KOPT-K1 (cell line): Measurements from ENCODE around the gene HSBP1L1.

Experiments
- H3K27ac ChIP-seq: fragments of 200-600 bp; sonication (generic); 2 replicates; pipeline ENCODE4 v1.5.1; 2016; ENCODE audit warnings: antibody characterized with exemption, mild to moderate bottlenecking, low read depth, low read length; ENCODE audit not compliant: poor library complexity, severe bottlenecking
- H3K36me3 ChIP-seq: fragments of 200-600 bp; sonication (generic); 2 replicates; pipeline ENCODE4 v1.5.1; 2017; ENCODE audit warnings: antibody characterized with exemption, mild to moderate bottlenecking, low read length, moderate library complexity; ENCODE audit not compliant: insufficient read depth
- H3K9me3 ChIP-seq: fragments of 200-600 bp; sonication (generic); 2 replicates; pipeline ENCODE4 v1.5.1; 2017; ENCODE audit warnings: antibody characterized with exemption, low read length, mild to moderate bottlenecking; ENCODE audit not compliant: insufficient read depth, poor library complexity, severe bottlenecking

The HSBP1L1 gene

GRCh38 chr18:79924814-79925731, 39.4 kb upstream of the HSBP1L1 start:
- Histone ChIP-seq H3K9me3 (peaks cover 16% of the 10 kb centered on the region), H3K36me3 (peaks cover 37% of the 10 kb centered on the region; the same call in 1 of the 2 replicates), H3K27ac (no peak overlapping the region)

GRCh38 chr18:79926306-79926705, 38.1 kb upstream of the HSBP1L1 start:
- H3K27ac ChIP-seq, result no peak overlapping the region
- H3K36me3 ChIP-seq, result peaks cover 37% of the 10 kb centered on the region; the same call in 1 of the 2 replicates
- peaks cover 28% of the 10 kb centered on the region for H3K9me3 ChIP-seq

- Histone ChIP-seq H3K9me3 (peaks cover 34% of the 10 kb centered on the region), H3K36me3 (peaks cover 37% of the 10 kb centered on the region; the same call in 1 of the 2 replicates), H3K27ac (no peak overlapping the region)
Measured at GRCh38 chr18:79926715-79927606, 37.5 kb upstream of the HSBP1L1 start.

- Histone ChIP-seq H3K9me3 (peaks cover 44% of the 10 kb centered on the region), H3K36me3 (peaks cover 37% of the 10 kb centered on the region; the same call in 1 of the 2 replicates)
Measured at GRCh38 chr18:79927607-79928562, 36.6 kb upstream of the HSBP1L1 start.

GRCh38 chr18:79928563-79928960, 35.9 kb upstream of the HSBP1L1 start:
- no peak overlapping the region for H3K27ac ChIP-seq
- H3K36me3 ChIP-seq, result peaks cover 40% of the 10 kb centered on the region; the same call in 1 of the 2 replicates
- peaks cover 50% of the 10 kb centered on the region for H3K9me3 ChIP-seq

More at GRCh38 chr18:79927607-79928562, 36.6 kb upstream of the HSBP1L1 start:
- no peak overlapping the region for H3K27ac ChIP-seq

- Histone ChIP-seq H3K27ac (no peak overlapping the region), H3K36me3 (peaks cover 41% of the 10 kb centered on the region; the same call in 1 of the 2 replicates), H3K9me3 (peaks cover 61% of the 10 kb centered on the region)
Measured at GRCh38 chr18:79930020-79930642, 34.3 kb upstream of the HSBP1L1 start.

GRCh38 chr18:79931475-79931874, 33.0 kb upstream of the HSBP1L1 start:
- Histone ChIP-seq H3K36me3 (peaks cover 54% of the 10 kb centered on the region; the same call in 1 of the 2 replicates), H3K27ac (no peak overlapping the region), H3K9me3 (peaks cover 75% of the 10 kb centered on the region)

- peaks cover 83% of the 10 kb centered on the region for H3K9me3 ChIP-seq
- no peak overlapping the region for H3K27ac ChIP-seq
- peaks cover 66% of the 10 kb centered on the region; the same call in 1 of the 2 replicates for H3K36me3 ChIP-seq
Measured at GRCh38 chr18:79932907-79933306, 31.5 kb upstream of the HSBP1L1 start.

- H3K36me3 ChIP-seq, result peaks cover 64% of the 10 kb centered on the region; the same call in 1 of the 2 replicates
- no peak overlapping the region for H3K27ac ChIP-seq
- H3K9me3 ChIP-seq, result peaks cover 84% of the 10 kb centered on the region
Measured at GRCh38 chr18:79933765-79934164, 30.7 kb upstream of the HSBP1L1 start.

- peaks cover 77% of the 10 kb centered on the region for H3K9me3 ChIP-seq
- H3K36me3 ChIP-seq, result peaks cover 63% of the 10 kb centered on the region; the same call in 1 of the 2 replicates
- no peak overlapping the region for H3K27ac ChIP-seq
Measured at GRCh38 chr18:79934311-79935097, 29.9 kb upstream of the HSBP1L1 start.

GRCh38 chr18:79935098-79935480, 29.4 kb upstream of the HSBP1L1 start:
- H3K27ac ChIP-seq, result no peak overlapping the region
- peaks cover 63% of the 10 kb centered on the region; the same call in 1 of the 2 replicates for H3K36me3 ChIP-seq
- peaks cover 71% of the 10 kb centered on the region for H3K9me3 ChIP-seq

GRCh38 chr18:79935499-79935898, 28.9 kb upstream of the HSBP1L1 start:
- Histone ChIP-seq H3K27ac (no peak overlapping the region), H3K36me3 (peaks cover 67% of the 10 kb centered on the region; the same call in 1 of the 2 replicates), H3K9me3 (peaks cover 67% of the 10 kb centered on the region)

GRCh38 chr18:79935925-79936324, 28.5 kb upstream of the HSBP1L1 start:
- Histone ChIP-seq H3K9me3 (peaks cover 63% of the 10 kb centered on the region), H3K36me3 (peaks cover 70% of the 10 kb centered on the region; the same call in 1 of the 2 replicates), H3K27ac (no peak overlapping the region)
